GM19099 (cell line): ENCODE measurements around the gene TRIO.

Source experiments
- POLR2A ChIP-seq: IDR thresholded peaks from 3 replicates; pipeline ENCODE4 v1.6.1; 2011; ENCODE audit warnings: low read depth; ENCODE audit not compliant: insufficient read length; ENCODE audit errors: extremely low read depth

TRIO gene

DNA sequence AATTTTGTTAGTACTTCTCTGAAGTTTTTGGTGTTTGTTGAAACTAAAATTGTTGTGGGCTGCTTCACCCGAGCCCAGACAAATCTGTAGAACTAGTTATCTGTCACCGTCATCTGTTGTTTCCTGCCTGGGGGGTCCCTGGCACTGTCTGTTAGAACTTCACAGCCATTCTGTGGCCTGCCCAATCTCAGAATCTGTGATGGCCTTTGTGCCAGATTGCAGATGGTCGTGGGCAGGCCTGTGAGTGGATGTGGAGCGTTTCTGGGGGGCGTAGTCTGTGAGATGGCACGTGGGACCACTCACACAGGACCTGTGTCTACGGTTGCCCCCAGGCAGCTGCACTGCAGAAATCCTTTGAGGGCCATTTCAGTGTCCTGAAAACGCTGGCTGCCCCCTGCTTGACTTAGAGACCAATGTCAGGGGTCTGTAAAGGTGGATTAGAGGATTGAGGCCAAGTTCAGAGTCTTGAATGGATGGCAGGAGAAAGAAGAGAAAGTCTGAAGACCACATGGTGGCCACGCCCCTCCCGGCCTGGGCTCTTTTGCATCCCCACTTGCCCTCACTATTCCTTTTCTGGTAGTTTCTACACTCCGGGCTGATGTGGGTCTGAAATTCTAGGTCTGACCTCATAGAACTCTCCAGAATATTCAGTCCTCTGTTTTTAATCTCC lies 38.3 kb downstream of the TRIO start:
- no peak for TF ChIP-seq POLR2A

DNA sequence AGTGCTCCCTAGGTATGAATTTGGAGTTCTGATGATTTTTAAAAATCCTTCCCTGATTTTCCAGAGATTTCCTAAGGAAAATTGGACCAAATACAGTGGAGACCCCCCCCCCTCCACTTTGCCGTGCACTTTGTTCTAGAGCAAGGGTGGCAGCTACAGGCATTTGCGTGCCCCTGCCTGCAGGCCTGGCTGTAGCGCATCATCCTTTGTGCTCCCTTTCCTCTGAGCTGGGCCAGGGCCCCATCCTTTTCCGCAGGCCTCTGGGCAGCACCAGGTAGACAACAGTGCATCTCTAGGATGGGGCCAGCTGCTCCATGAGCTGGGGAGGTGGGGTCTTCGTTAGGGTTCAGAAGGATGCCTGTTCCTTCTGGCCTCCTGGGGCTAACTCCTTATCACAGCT lies 39.6 kb downstream of the TRIO start:
- TF ChIP-seq POLR2A, result no peak

DNA sequence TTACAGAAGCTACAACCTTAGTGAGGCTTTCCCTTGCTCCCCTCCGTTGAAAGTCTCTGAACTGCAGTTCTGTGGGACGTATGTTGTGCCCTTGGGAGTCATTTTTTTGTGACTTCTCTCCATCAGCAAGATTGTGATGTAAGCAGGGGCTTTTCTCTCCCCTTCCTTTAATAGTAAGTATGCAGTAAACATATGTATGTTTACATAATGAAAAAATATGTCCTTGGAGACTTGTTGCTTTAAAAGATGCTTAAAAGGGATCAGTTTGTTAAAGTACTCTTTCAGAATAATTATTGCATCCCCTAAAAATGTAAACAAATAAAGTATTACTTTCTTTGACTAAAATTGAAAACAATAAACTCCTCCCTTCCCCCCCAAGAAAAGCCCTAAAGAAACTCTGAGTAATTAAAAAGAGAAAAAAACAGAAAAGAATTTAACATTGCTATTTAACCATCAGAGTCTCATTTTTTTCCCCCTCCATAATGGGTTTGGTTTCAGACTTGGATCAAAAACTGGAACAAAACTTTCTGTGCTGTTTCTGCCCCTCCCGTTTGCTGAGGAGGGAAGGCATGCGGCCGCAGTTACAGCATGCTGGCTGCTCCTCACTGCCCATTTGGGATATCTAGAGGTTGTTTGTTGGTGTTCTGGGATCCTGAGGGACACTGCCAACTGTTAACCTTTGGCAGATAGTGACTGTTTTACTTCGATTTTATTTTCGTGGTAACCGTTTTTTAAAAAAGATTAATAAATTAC lies 40.2 kb downstream of the TRIO start:
- TF ChIP-seq POLR2A, result no peak

DNA sequence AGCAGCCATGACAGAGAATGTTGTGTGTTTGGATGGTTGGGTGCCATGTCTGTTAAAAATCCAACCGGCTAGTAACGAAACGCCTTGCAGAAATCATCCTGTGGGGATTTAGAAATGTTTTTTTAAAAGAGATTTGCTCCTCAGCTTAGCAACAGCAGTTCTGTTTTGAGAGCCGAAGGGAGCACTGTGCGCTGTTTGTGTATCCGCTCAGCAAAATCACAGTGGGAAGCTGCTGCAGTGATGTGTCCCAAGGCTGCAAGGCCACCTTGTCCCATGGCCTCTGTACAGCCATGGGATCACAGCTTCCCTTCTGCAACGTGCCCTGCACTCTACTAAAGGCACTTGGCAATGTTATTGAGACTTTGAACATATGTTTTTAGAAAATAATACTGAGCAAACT lies 40.9 kb downstream of the TRIO start:
- TF ChIP-seq POLR2A, result no peak

DNA sequence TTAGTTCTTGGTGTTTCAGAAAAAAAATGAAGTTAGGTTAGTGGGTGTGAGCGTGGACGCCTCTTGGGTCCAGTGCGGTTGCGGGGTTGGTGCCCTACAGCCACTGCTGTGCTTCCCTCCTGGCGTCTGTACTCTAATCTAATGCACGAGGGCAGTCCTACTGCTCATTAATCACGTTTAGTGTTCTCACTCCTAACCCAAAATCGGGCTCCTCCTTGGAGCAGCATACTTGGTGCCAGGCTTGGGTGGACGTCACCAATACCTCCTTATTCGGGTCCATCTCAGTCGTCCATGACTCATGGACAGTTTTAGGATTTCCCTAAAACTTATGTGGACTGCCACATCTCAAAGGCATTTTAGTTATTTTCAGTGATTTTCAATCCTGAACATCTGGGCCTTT lies 41.6 kb downstream of the TRIO start:
- no peak for TF ChIP-seq POLR2A

DNA sequence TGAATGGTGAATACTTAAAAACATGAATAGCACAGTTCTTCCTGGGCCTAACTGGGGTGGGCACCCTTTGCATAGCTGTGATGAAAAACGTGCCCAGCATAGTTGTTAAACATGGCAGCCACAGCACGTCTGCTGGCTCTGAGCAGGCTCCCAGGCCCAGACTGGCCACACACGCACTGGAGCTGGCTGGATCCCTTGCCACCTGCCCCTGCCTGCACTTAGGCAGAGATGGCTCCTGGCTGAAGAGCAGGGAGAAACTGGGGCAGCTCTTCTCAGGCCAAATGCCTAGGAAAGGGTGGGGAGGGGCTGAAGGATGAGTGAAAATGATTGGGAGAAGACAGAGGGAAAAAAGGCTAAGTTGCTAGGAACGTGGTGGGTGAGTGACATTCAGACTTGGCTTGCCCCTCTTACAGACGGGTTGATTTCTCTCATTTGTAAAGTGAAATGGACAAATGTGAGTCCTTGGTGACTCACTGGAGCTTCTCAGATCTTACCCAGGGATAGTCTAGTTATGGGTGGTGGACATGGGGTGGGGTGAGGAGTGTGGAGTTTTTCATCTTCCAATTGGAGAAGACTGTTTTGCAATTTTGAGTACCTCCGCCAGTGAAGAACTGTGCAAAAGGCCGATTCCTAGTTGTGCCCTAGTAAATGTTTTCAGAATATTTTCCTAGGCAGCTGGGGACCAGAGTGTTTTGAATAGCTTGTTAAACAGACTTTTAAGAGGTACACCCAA lies 42.4 kb downstream of the TRIO start:
- TF ChIP-seq POLR2A, result no peak

DNA sequence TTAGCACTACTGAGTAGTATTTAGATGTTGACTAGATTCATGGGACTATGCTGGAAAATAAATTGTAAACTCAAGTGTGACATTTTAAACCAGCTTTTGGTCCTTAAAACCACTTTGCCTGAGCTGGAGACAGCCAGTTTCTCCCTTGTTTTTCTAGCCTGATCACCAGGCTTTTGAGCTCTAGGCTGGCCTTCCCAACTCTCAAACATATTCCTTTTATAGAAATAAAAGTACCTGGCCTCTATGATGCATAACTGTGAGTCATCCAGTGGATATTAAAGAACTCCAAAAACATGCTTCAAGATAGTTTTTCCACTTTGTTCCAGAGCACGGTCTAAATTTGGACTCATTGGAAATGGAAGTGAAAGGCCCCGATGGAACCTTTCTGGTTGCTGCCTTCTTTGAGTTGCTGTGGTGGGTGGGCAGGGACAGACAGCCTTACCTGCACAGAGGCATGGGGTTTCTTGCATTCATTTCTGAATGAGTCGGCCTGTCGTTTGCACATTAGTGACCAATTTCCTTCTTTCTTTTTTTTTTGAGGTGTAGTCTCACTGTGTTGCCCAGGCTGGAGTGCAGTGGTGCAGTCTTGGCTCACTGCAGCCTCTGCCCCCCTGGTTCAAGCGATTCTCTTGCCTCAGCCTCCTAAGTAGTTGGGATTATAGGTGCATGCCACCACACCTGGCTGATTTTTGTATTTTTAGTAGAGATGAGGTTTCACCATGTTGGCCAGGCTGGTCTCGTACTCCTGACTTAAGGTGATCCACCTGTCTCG lies 43.1 kb downstream of the TRIO start:
- TF ChIP-seq POLR2A, result no peak

DNA sequence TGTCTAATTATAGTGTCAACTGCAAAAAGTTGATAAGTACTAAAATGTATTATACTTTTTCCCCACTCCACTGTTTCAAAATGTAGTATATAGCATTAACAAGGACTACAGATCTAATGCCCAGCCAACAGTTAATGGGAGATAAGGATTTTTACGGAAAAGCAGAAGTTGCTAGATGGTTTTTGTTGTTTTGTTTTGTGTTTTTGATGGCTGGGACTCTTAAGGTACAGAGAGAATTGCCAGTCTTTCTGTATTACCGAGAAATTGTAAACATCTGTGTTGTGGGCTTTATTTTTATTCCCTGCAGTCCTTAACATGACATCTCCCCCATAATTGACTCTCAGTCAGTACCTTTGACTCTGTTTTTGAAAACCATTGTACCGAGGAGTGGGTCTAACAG lies 44.0 kb downstream of the TRIO start:
- no peak for TF ChIP-seq POLR2A

DNA sequence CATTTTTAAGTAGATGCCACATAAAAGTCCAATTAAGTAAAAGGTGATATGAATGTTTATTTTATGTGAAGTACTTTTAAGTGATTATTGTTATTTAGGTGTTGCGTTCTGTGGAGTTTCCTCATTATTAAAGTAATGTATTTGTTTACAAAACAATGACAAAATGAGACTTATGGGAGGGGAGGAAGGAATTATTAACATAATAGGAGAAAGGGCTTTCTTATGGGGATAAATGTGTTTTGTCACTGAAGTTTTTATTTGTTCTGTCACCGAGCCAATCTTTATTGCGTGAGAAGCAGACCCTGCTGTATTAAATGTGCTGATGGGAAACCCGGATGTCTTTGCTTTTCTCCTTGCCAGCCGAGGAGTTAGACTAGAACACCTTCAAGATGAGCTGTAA lies 44.5 kb downstream of the TRIO start:
- no peak for TF ChIP-seq POLR2A

DNA sequence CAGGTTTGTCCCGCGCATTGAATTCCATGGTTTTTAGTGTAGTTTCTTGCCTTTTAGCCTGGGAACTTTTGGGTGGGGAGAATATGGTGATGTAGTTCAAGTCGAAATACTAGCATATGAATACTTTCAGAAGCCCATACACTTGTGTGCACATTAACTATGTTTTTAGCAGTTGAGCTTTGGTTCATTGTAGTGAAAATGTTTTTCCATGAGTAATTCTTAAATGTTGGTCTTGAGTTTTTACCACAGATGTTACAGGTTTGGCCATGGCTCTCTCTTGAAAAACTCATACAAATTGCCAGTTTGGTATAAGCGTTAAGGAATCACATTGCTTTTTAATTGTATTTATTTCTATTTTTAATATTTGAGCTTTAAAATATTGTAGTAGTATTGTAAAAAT lies 45.6 kb downstream of the TRIO start:
- no peak for TF ChIP-seq POLR2A

DNA sequence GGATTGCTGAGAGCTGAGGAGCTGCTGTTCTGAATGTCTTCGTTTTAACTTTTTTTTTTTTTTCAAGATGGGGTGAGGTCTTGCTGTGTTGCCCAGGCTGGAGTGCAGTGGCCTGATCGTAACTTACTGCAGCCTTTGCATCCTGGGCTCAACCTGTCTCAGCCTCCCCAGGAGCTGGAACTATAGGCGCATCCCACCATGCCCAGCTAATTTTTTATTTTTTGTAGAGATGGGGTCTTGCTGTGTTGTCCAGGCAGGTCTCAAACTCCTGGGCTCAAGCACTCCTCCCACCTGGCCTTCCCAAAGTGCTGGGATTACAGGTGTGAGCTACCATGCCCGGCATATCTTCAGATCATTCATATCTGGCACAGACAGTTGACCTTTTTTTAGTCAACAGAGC lies 46.5 kb downstream of the TRIO start:
- TF ChIP-seq POLR2A, result no peak

DNA sequence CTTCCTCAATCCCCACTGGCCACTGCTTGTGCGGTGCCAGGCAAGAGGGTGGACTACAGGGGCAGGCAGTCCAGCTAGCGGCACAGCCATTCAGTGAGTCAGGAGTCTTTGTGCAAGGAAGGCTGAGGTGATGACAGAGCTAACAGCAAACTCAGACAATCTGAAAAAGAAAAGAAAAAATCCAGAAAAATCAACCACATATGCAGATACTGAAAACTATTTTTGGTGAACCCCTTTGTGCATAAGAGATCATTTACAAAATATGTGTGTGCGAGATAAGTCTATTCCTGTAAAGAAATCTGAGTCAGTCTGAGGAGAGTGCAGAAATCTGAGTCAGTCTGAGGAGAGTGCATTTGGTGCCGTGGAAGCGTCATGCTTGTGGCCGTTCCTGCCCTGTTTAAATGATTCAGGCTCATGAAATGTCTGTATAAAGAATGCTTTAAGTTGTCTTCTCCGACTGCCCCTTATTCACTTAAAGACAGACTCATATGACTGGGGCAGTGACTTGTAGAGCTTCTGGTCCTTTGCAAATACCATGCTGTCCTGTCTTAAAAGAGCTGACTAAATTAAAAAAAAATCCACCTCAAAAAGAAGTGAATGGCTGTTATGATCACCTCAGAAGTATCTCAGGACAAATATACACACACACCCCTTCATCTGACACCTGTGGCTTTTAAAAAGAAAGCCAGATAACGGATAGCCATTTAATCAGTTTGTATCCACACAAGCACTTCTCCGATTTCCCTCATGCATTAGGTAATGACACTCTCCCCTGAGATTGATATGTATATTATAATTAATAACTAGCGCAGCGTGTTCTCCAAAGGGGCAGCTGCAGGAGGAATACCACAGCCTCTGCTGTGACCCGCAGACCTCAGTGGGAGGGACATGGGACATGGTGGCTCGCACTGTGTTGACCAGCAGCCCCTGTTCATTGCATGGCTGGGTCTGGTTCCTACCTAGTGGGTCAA lies 47.3 kb downstream of the TRIO start:
- no peak for TF ChIP-seq POLR2A

DNA sequence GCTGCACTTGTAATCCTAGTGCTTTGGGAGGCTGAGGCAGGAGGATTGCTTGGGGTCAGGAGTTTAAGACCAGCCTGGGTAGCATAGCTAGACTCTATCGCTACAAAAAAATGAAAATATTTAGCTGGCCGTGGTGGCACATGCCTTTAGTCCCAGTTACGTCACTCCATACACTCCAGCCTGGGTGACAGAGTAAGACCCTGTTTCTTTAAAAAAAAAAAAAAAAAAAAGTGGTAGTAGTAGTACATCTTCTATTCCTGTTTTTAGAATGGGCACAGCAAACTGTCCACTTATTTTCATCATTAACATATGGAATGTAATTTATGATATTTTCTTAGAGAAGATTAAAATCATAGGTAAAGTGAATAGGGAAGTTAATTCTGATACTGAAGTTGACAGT lies 48.2 kb downstream of the TRIO start:
- no peak for TF ChIP-seq POLR2A

DNA sequence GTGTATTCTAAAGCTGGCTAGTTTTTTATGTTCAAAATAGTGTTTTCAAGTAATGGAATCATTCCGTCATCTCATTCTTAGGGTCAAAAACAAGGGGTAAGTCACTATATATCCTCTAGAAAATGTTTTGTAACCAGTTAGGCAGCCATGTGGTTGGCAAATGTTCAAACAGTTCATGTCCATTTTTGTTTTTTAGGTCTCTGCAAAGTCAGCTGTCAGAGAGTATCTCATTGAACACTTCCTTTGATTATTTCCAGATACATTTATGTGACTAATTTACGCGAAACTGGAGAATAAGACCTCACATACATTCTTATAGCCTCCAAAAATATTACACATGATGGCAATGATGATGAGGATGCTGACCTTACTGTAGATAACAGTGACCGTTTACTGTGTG lies 50.4 kb downstream of the TRIO start:
- no peak for TF ChIP-seq POLR2A
